ENCODE measurements around the gene ATP5PD.
"Not testable (repeated sequence)": the region's sequence is repeated elsewhere in the genome, so short reads cannot be mapped to it uniquely, and the experiment has no call there.

ATP5PD gene

DNA sequence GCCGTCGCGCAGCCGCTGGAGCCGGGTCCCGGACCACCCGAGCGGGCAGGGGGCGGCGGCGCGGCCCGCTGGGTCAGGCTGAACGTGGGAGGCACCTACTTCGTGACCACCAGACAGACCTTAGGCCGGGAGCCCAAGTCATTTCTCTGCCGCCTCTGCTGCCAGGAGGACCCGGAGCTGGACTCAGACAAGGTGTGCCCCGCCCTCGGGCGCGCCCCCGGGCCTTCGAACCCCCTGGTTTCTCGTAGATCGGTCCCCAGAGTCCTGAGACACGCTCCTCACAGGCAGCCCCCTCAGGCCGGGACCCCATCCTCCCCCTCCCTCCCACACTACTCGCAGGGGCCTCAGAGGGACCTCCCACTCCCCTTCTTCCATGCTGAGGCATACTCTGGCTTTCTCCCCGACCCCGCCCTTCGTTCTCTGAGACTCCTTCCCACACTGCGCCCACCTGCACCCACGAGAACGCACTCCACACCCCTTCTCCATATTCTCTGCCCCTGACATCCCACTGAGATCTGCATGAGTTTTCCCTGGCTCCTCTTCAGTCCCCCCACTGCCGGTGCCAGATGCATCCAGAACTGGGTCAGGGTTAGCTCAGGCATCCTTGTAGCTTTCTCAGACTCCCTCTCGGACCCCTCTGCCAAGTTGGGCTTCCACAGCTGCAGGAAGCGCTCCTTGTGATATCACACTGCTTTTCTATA lies 779 bp upstream of the ATP5PD start:
- peak; percentile 45 for DNase-seq (ENCODE audit: low spot score)
- TF ChIP-seq, protein P1, sequence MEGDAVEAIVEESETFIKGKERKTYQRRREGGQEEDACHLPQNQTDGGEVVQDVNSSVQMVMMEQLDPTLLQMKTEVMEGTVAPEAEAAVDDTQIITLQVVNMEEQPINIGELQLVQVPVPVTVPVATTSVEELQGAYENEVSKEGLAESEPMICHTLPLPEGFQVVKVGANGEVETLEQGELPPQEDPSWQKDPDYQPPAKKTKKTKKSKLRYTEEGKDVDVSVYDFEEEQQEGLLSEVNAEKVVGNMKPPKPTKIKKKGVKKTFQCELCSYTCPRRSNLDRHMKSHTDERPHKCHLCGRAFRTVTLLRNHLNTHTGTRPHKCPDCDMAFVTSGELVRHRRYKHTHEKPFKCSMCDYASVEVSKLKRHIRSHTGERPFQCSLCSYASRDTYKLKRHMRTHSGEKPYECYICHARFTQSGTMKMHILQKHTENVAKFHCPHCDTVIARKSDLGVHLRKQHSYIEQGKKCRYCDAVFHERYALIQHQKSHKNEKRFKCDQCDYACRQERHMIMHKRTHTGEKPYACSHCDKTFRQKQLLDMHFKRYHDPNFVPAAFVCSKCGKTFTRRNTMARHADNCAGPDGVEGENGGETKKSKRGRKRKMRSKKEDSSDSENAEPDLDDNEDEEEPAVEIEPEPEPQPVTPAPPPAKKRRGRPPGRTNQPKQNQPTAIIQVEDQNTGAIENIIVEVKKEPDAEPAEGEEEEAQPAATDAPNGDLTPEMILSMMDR (IDR thresholded peaks at IDR 0.05; ENCODE audit: extremely low read depth, missing control alignments), result no peak

DNA sequence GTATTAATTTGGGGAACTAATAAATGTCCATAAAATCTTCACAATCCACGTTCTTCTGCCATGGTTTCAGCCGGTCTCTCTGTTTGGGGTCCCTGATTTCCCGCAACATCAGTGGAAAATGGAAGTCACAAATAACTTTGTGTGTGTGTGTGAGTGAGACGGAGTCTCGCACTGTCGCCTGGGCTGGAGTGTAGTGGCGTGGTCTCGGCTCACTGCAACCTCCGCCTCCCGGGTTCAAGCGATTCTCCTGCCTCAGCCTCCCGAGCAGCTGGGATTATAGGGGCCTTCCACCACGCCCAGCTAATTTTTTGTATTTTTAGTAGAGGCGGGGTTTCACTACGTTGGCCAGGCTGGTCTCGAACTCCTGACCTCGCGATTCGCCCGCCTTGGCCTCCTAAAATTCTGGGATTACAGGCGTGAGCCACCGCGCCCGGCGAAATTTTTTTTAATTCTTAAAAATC lies 793 bp downstream of the ATP5PD start:
- DNase-seq (ENCODE audit: low spot score), result not testable (repeated sequence)

DNA sequence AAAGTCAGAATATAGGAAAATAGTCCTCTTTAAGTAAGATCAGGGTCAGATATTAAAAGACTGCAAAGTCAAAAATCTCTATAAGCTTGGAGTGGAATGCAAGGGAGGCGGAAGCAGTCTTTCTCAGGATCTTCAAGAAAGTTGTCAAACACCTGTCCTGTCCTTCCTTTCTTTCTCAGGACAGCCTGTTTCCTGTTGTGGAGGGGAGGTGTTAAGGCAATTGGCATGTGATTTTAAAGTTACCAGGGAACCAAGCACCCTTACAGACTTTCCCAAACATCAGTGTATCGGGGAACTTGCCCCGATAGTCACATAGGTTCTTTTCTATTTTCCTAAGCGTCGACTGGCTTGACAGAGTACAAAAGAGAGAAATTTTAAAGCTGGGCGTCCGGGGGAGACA lies 2.1 kb downstream of the ATP5PD start:
- DNase-seq (ENCODE audit: low spot score), result no peak
- TF ChIP-seq, protein P1 (IDR thresholded peaks at IDR 0.05; ENCODE audit: extremely low read depth, missing control alignments), result no peak

DNA sequence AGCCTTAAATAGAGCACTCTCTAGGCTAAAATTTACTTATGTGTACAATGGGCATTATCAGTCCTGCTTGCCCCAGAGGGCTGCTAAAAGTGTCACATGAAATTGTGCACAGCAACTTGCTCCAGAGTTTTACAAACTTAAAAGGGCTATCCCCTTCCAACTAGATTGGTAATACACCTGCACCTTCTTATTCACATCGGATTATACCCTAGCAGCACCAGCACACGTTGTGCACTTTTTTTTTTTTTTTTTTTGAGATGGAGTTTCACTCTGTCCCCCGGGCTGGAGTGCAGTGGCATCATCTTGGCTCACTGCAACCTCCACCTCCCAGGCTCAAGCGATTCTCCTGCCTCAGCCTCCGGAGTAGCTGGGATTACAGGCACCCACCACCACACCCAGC lies 3.0 kb downstream of the ATP5PD start:
- not testable (repeated sequence) for DNase-seq (ENCODE audit: low spot score)

DNA sequence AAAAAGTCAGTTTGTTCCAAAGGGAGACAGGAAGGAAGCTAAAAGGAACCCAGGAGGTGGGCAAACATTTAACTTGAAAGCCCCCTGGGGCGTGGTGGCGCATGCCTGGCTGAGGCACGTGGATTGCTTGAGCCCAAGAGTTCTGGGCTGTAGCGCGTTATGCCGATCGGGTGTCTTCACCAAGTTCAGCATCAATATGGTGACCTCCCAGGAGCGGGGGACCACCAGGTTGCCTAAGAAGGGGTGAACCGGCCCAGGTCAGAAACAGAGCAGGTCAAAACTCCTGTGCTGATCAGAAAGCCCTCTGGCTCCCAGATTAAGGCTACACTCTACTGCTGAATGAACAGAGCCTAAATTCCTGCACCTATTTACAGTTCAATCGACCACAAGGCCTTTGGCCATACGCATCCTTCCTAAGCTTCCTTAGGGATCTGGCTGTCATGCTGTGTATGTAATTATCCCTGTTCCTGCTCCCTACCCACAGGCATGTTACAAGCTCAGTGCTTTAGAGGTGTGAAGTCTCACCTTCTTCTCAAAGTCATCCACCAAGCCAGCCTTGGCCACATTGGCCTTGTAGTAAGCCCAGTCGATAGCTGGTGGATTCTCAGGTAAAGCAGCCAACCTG lies 5.0 kb downstream of the ATP5PD start:
- TF ChIP-seq, protein P1 (IDR thresholded peaks at IDR 0.05; ENCODE audit: extremely low read depth, missing control alignments), result no peak
- DNase-seq (ENCODE audit: low spot score), result no peak

DNA sequence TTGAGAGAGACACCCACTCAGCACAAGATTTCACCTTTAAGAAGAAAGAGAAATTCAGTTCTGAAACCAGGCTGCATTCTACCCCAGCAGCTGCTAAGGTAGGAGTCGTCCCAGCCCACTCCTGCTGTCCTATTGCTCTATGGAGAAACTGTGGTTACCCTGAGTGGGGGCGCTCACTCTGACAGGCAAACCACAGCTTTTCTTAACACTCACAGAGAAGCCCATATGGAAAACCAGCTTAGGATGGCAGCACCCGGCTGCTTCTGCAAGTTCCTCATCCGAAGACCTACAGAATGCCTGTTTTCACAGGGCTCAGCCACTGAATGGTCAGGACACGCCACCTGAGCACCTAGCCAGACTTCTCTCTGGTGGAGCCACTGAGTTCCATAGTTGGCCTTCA lies 7.5 kb downstream of the ATP5PD start:
- TF ChIP-seq, protein P1 (IDR thresholded peaks at IDR 0.05; ENCODE audit: extremely low read depth, missing control alignments), result no peak
- DNase-seq (ENCODE audit: low spot score), result no peak

DNA sequence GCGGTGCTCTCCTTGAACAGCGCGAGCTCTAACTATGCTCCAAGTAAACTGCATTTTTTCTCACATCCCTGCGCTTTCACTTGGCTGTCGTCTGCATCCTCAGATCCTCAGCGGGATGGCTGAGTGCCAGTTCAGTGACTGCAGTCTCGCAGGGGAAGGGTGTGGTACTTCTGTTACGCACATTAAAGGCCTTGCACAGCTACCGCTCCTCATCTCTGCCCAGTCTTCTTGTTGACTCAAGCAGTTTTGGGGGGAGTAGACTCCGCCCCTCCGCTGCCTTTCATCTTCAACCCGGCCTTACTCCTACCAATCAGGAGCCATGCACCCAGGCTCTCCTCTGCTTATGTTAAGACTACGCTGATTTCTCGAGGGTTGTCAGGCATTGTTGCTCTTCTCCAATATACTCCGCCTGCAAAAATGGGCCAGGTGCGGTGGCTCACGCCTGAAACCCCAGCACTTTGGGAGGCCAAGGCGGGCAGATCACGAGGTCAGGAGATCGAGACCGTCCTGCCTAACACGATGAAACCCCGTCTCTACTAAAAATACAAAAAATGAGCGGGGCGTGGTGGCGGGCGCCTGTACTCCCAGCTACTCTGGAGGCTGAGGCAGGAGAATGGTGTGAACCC lies 10.0 kb downstream of the ATP5PD start:
- TF ChIP-seq, protein P1 (IDR thresholded peaks at IDR 0.05; ENCODE audit: extremely low read depth, missing control alignments), result no peak
- DNase-seq (ENCODE audit: low spot score), result no peak

DNA sequence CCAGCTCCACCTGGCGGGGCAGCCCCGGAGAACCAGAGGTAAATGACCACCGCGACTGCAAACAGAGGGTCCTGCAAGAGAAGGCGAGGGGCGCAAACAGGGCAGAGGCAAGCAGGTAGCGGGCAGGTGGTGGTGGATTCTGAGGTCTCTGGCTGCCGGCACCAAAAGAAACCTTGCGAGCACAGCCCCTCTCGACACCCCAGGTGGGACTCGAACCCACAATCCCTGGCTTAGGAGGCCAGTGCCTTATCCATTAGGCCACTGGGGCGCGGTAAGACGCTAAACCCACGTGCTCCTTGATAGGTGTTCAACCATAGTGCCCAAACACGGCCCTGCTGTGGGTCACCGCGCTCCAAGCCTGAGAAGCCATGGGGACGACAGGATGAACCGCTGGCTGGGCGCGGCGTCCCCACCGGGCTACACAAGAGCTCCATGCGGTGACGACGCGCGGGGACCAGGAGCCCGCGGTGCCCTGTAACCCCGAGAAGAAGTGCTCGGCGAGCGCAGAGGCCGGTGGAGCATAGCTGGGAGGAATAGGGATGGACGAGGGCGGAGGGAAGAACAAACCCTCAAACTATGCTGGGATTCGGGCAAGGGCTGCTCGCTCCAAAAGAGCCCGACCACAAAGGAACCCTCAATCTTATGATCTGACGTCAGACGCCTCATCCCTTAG lies 12.4 kb downstream of the ATP5PD start:
- TF ChIP-seq, protein P1 (IDR thresholded peaks at IDR 0.05; ENCODE audit: extremely low read depth, missing control alignments), result no peak
- DNase-seq (ENCODE audit: low spot score), result peak; percentile 82
